Left ventricle myocardium superior (tissue), 1 donor: ENCODE measurements around the gene CAMKMT. TPM values are rescaled to one million over a fixed set of nuclear protein-coding genes. Genes with fewer than 3 reads are reported as not detected.

Experiments
- ATAC-seq: fragments of 200-7000 bp; cut with Tn5 transposase; one replicate; pipeline ENCODE4 v1.9.1; 2020; ENCODE audit warnings: mild to moderate bottlenecking, moderate library complexity
- DNase-seq: peaks from one replicate; pipeline ENCODE4 v3.0.0-alpha.2; 2020
- intact Hi-C: fragments of 100-400 bp; cut with micrococcal nuclease; formaldehyde crosslinking; loops from one replicate; pipeline ENCODE4 v1.11.0; 2022
- total RNA-seq: library from RNA; stranded (reverse); fragmentation: NEBNext Ultra II Directional; extraction: Animal tissue kit (Norgen Biotek cat#: 25700); gene quantifications from one replicate; pipeline ENCODE4 v1.2.1, GENCODE V29; 2021
- donor health status: DM: no; HTN: yes; CAD: no; lungs with severe emphysema.

Gene CAMKMT
- total RNA-seq, 1 donor from 2014 or later: 3.3 TPM

GRCh38 chr2:44770221-44771195 is 408.8 kb downstream of the CAMKMT start:
- ATAC-seq (no peak), DNase-seq (no peak)
- intact Hi-C loops: no loop called here

- no peak for ATAC-seq
- DNase-seq: no peak
- intact Hi-C loops: no loop called here
Observed at GRCh38 chr2:44771522-44771921, 409.8 kb downstream of the CAMKMT start.

- intact Hi-C loops: no loop called here
- DNase-seq (no peak), ATAC-seq (no peak)
Observed at GRCh38 chr2:44772131-44772530, 410.4 kb downstream of the CAMKMT start.

DNA sequence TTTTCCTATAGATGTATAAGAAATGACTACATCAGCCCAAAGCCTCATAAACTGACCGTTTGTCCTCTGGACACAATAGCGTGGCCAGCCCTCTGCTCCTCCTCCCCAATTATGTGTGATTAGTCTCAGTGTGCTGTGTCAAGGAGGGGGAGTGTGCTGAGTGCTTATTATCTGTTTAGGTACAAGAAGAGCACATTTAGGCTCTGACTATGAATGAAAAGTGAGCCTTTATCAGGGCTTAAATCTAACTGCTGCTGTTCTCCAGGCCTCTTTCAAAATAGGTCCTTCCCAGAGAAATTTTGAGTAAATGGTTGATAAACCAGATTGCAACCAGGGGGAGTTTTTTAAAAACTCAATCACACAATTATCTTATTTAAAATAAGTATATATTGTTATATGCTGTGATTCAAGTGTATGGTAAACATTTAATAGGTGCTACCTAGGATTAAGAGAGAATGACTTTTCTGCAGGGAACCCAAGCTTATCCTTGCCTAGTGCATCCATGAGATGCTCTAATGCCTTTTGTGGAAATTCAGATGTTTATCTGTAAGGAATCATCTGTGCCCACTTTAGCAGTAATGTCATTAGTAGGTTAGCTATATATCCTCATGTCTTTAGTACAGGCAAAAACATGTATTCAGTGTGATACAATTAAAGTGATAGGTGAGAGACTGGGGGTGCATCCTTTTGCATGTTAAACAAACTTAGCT is 411.1 kb downstream of the CAMKMT start:
- intact Hi-C loops: no loop called here
- ATAC-seq: no peak
- DNase-seq: no peak

DNA sequence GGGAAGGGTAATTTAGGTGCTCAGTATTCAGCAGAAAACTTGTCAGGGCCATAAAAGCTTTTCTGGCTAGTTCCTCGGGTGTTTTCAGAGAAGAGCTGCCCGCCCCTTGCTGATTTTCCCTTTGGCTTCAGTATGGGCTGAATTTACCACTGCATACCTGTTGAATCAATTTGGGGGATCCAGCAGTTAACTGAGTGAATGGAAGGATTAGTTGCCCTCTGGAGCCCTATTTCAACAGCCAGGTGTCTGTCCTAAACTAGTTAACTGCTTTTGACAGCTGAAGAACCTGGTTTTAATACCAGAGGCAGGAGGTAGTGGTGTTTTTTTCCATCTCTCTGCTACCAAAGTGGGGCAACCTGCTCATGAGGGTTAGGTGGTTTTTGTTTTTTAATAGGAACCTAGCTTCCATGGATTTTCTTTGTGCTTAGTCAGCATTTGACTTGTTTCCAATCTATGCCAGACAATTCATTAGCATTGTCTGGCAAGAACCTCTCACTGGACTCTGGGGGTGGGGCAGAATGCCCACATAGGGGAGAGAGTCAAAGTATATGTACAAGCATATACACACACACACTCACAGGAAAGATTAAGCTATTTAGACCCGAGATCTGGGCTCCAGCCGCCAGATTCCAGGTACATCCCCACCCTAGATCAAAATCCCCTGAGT is 413.2 kb downstream of the CAMKMT start:
- no peak for DNase-seq
- intact Hi-C loops: no loop called here
- ATAC-seq: no peak

GRCh38 chr2:44777036-44777435 is 415.3 kb downstream of the CAMKMT start:
- DNase-seq (no peak), ATAC-seq (no peak)
- intact Hi-C loops: no loop called here

- DNase-seq: no peak
- ATAC-seq: peak; percentile 63
- intact Hi-C loops: no loop called here
Observed at GRCh38 chr2:44777537-44777936, 415.8 kb downstream of the CAMKMT start.

GRCh38 chr2:44778221-44778654 is 416.5 kb downstream of the CAMKMT start:
- ATAC-seq (peak; percentile 40), DNase-seq (no peak)
- intact Hi-C loops: no loop called here

DNA sequence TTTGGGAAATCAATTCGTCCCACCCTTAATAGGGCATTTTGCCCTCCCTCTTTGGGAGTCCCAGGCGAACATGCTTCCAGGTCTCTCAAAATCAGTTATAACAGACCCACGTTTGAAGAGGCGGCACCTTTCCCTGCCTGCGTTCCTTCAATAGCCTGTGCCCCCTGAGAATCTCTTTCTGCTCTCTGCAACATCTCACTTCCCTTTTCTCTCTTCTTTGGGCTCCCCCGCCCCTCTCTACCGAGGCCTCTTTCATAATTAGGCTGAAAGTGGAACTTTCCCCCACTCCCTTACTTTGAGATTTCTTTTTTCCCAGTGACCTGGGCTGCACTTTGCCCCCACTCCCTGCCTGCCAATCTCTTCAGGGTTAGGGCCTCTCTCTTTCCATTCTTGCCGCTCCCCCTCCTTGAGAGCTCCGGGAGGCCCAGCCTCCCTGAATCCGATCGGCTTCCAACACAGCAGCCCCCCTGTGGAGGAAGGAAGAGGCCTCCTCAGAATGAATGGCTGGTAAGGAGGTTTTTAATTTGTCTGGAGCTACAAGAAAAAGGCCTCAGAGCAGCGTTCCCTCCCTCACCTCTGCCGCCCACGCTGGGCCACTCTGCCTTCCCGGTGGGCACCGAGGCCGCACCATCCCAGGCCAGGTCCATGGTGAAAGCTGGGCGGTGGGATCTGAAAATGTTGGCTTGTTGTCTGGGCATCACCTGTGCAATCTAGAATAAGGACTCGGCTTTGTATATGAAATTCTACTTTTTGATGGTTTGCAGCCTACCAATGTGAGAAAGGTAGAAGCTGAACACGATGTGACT is 417.1 kb downstream of the CAMKMT start:
- DNase-seq: no peak
- intact Hi-C loops: no loop called here
- no peak for ATAC-seq

- intact Hi-C loops: no loop called here
- ATAC-seq: no peak
- DNase-seq: no peak
Observed at GRCh38 chr2:44779793-44780192, 418.0 kb downstream of the CAMKMT start.

- intact Hi-C loops: no loop called here
- ATAC-seq: no peak
- DNase-seq: no peak
Observed at GRCh38 chr2:44780406-44780805, 418.7 kb downstream of the CAMKMT start.

GRCh38 chr2:44785433-44785832 is 423.7 kb downstream of the CAMKMT start:
- DNase-seq (no peak), ATAC-seq (no peak)
- intact Hi-C loops: no loop called here

DNA sequence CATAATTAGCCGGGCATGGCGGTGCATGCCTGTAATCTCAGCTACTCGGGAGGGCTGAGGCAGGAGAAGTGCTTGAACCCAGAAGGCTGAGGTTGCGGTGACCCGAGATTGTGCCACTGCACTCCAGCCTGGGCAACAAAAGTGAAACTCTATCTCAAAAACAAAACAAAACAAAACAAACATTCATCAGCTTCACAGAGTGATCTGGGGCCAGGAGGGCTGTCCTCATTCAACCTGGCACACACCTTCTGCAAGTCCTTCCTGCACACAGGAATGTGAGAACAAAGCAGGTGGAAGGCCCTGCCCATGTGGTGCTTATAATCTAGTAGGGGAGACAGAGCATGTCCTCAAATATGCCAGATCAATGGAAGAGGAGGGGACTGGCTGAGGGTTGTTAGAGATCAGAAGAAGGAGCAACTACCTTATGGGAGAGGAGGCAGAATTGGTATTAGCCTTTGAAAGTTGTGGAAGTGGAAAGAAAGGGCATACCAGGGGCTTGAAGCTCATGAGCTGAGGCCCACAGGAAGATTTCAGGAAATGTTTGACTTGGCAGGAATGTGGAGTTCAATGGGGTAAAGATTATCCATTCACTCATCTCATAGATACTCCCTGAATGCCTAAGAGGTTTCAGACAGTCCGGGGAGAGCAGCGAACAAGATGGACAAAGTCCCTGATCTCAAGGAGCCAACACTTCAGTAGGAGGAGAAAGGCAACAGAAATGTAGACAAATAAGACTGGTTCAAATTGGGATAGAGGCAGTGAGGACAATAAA is 424.5 kb downstream of the CAMKMT start:
- intact Hi-C loops: no loop called here
- no peak for ATAC-seq
- DNase-seq: no peak

GRCh38 chr2:44786817-44787214 is 425.1 kb downstream of the CAMKMT start:
- intact Hi-C loops: no loop called here
- DNase-seq (no peak), ATAC-seq (no peak)

DNA sequence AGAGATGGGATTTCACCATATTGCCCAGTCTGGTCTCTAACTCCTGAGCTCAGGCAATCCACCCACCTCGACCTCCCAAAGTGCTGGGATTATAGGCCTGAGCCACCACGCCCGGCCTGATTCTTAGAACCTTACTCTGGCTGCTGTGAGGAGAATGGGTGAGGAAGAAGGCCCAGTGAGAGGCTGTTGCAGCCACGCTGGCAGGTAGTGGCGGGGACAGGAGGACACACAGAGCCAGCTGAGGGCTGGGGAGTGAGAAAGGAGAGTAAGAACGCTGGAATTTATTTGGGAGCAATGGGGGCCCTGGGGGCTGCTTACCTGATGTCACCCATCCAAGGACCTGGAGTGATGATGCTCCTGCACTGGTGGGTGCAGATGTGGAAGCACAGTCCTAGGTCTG is 425.9 kb downstream of the CAMKMT start:
- ATAC-seq: no peak
- intact Hi-C loops: no loop called here
- no peak for DNase-seq

- ATAC-seq: no peak
- intact Hi-C loops: no loop called here
- DNase-seq: no peak
Observed at GRCh38 chr2:44789446-44789845, 427.7 kb downstream of the CAMKMT start.

DNA sequence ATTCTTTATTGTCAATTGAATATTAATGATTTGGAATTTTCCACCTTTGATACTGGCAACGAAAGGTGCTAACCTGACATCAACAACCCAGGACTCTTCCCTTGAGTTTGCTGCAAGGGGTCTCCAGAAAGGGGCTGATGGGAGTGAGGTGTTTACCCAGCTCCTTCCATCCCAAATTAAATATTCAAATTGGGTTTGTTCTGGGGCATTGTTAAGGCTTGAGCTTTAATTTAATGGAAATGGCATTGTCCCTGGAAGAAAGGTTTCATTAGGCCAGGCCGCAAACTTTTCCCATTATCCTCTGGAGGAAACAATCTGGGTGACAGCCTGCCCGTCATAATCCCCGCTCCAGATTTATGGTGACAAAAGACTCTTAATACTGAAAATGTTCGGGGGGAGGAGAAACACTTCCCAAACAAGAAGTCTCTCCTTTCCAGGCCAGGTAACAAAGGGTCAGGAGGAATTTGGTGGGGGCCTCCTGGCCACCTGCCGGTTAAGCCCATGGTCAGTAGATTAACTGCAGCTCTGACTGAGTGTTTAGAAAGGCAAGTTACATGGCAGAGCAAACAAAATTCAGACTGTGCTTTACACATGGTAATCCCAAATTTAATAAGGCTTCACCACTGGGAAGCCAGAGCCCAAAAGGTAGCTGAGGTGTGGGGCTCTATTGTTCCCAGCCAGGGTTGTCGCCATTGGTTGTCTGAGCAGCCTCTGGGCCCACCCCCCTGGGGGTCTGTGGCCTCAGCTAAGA is 428.4 kb downstream of the CAMKMT start:
- intact Hi-C loops: no loop called here
- ATAC-seq (no peak), DNase-seq (no peak)
